H9 (cell line): ENCODE results near the gene CBR1. TPM values are rescaled to one million over a fixed set of nuclear protein-coding genes. Genes with fewer than 3 reads are reported as not detected.

ENCODE experiments used
- DNase-seq: peaks from one replicate; pipeline ENCODE4 v3.0.0-alpha.2; 2017
- H2AFZ ChIP-seq: one replicate; pipeline ENCODE4 v1.6.1; 2013; ENCODE audit warnings: mild to moderate bottlenecking, low read length, control low read depth, moderate library complexity
- H2AK5ac ChIP-seq: 2 replicates; pipeline ENCODE4 v1.6.1; 2013; ENCODE audit warnings: low read length, control low read depth, mixed read lengths; ENCODE audit not compliant: insufficient read length
- H2BK120ac ChIP-seq: one replicate; pipeline ENCODE4 v1.6.1; 2013; ENCODE audit warnings: low read depth, mild to moderate bottlenecking, low read length, control low read depth, inconsistent platforms; ENCODE audit not compliant: poor library complexity, severe bottlenecking
- H2BK12ac ChIP-seq: 2 replicates; pipeline ENCODE4 v1.6.1; 2013; ENCODE audit warnings: low read length, control low read depth, mixed read lengths, low read depth; ENCODE audit not compliant: insufficient read length
- H2BK15ac ChIP-seq: 2 replicates; pipeline ENCODE4 v1.6.1; 2013; ENCODE audit warnings: low read depth, low read length, control low read depth
- H2BK20ac ChIP-seq: one replicate; pipeline ENCODE4 v1.6.1; 2013; ENCODE audit warnings: low read depth, mild to moderate bottlenecking, low read length, control low read depth, inconsistent platforms; ENCODE audit not compliant: poor library complexity, severe bottlenecking
- H2BK5ac ChIP-seq: 2 replicates; pipeline ENCODE4 v1.6.1; 2013; ENCODE audit warnings: low read length, control low read depth, mixed read lengths; ENCODE audit not compliant: insufficient read length
- H3K14ac ChIP-seq: 2 replicates; pipeline ENCODE4 v1.6.1; 2013; ENCODE audit warnings: low read length, control low read depth; ENCODE audit not compliant: insufficient read depth
- H3K18ac ChIP-seq: 2 replicates; pipeline ENCODE4 v1.6.1; 2013; ENCODE audit warnings: low read depth, mild to moderate bottlenecking, mixed read lengths, low read length, control low read depth; ENCODE audit not compliant: insufficient read length
- H3K23ac ChIP-seq: 2 replicates; pipeline ENCODE4 v1.6.1; 2013; ENCODE audit warnings: low read length, control low read depth, mixed read lengths, low read depth; ENCODE audit not compliant: insufficient read length
- H3K23me2 ChIP-seq: 2 replicates; pipeline ENCODE4 v1.6.1; 2013; ENCODE audit warnings: low read depth, mild to moderate bottlenecking, mixed read lengths, low read length, control low read depth; ENCODE audit not compliant: insufficient read length, poor library complexity, severe bottlenecking
- H3K27ac ChIP-seq: 2 replicates; pipeline ENCODE4 v1.5.1; 2013; ENCODE audit warnings: low read length, control low read depth, mixed read lengths, low read depth; ENCODE audit not compliant: insufficient read length
- H3K27me3 ChIP-seq: 2 replicates; pipeline ENCODE4 v1.6.1; 2013; ENCODE audit warnings: low read length, control low read depth, inconsistent platforms; ENCODE audit not compliant: insufficient read depth
- H3K4ac ChIP-seq: 2 replicates; pipeline ENCODE4 v1.6.1; 2013; ENCODE audit warnings: low read depth, mild to moderate bottlenecking, control low read depth, inconsistent platforms, low read length, moderate library complexity
- H3K4me1 ChIP-seq: 2 replicates; pipeline ENCODE4 v1.6.1; 2013; ENCODE audit warnings: low read length, control low read depth, inconsistent platforms; ENCODE audit not compliant: insufficient read depth
- H3K4me2 ChIP-seq: 2 replicates; pipeline ENCODE4 v1.6.1; 2013; ENCODE audit warnings: low read length, control low read depth, mixed read lengths; ENCODE audit not compliant: insufficient read length, insufficient read depth
- H3K56ac ChIP-seq: 2 replicates; pipeline ENCODE4 v1.6.1; 2013; ENCODE audit warnings: low read depth, mild to moderate bottlenecking, mixed read lengths, low read length, control low read depth; ENCODE audit not compliant: insufficient read length
- H3K79me1 ChIP-seq: 2 replicates; pipeline ENCODE4 v1.6.1; 2013; ENCODE audit warnings: low read depth, mild to moderate bottlenecking, moderate library complexity, low read length, control low read depth, inconsistent platforms; ENCODE audit not compliant: insufficient read depth, poor library complexity, severe bottlenecking
- H3K79me2 ChIP-seq: 2 replicates; pipeline ENCODE4 v1.6.1; 2013; ENCODE audit warnings: low read length, control low read depth, inconsistent platforms; ENCODE audit not compliant: insufficient read depth
- H3K9ac ChIP-seq: 2 replicates; pipeline ENCODE4 v1.6.1; 2013; ENCODE audit warnings: low read length, control low read depth, mixed read lengths; ENCODE audit not compliant: insufficient read length; ENCODE audit errors: extremely low read depth
- H3K9me3 ChIP-seq: one replicate; pipeline ENCODE4 v1.6.1; 2013; ENCODE audit warnings: low read depth, low read length, inconsistent platforms; ENCODE audit not compliant: control insufficient read depth
- H3T11ph ChIP-seq: one replicate; pipeline ENCODE4 v1.6.1; 2013; ENCODE audit warnings: mild to moderate bottlenecking, low read length, control low read depth, inconsistent platforms
- H4K20me1 ChIP-seq: one replicate; pipeline ENCODE4 v1.6.1; 2013; ENCODE audit not compliant: control insufficient read depth, insufficient read length, insufficient read depth
- H4K5ac ChIP-seq: 2 replicates; pipeline ENCODE4 v1.6.1; 2013; ENCODE audit warnings: low read depth, mild to moderate bottlenecking, mixed read lengths, low read length, control low read depth; ENCODE audit not compliant: insufficient read length
- H4K8ac ChIP-seq: replicated peaks from 2 replicates; pipeline ENCODE4 v1.6.1; 2013; ENCODE audit warnings: low read length, control low read depth, mixed read lengths, low read depth; ENCODE audit not compliant: insufficient read length
- H4K91ac ChIP-seq: 2 replicates; pipeline ENCODE4 v1.6.1; 2013; ENCODE audit warnings: low read depth, mild to moderate bottlenecking, moderate library complexity, mixed read lengths, low read length, control low read depth; ENCODE audit not compliant: insufficient read length
- H3K27ac Mint-ChIP-seq, 3 experiments: 2 replicates in 2 of 3; 3 replicates in 1 of 3; pipeline ENCODE4 v1.8.0; 2020 to 2021; ENCODE audit warnings: mixed read lengths in 3 of 3, mild to moderate bottlenecking in 1 of 3, moderate library complexity in 1 of 3
- H3K27me3 Mint-ChIP-seq: 2 replicates; pipeline ENCODE4 v1.8.0; 2021; ENCODE audit warnings: low read depth, mild to moderate bottlenecking, moderate library complexity, mixed read lengths
- H3K36me3 Mint-ChIP-seq, 3 experiments: 2 replicates in 2 of 3; 3 replicates in 1 of 3; pipeline ENCODE4 v1.8.0; 2020 to 2021; ENCODE audit warnings: low read depth in 3 of 3, mixed read lengths in 3 of 3; ENCODE audit not compliant: insufficient read depth in 1 of 3
- H3K4me1 Mint-ChIP-seq, 2 experiments: 2 replicates each; pipeline ENCODE4 v1.8.0; 2020; ENCODE audit warnings: mixed read lengths in 2 of 2
- H3K4me3 Mint-ChIP-seq, 2 experiments: 2 replicates in 1 of 2; 3 replicates in 1 of 2; pipeline ENCODE4 v1.8.0; 2020 to 2021; ENCODE audit warnings: mild to moderate bottlenecking in 2 of 2, mixed read lengths in 2 of 2, moderate library complexity in 1 of 2
- H3K9me3 Mint-ChIP-seq, 2 experiments: 2 replicates in 1 of 2; 3 replicates in 1 of 2; pipeline ENCODE4 v1.8.0; 2020; ENCODE audit warnings: mild to moderate bottlenecking in 2 of 2, mixed read lengths in 2 of 2, moderate library complexity in 1 of 2
- CTCF ChIP-seq: fragments of 200-600 bp; sonication (generic); conservative IDR thresholded peaks from 3 replicates; pipeline ENCODE4 v1.8.0; 2021; ENCODE audit warnings: antibody characterized with exemption, mild to moderate bottlenecking
- WGBS: extraction: QIAGEN DNeasy Blood & Tissue Kit; methylation state at CpG from one replicate; pipeline ENCODE4 v1.1.7; 2013; ENCODE audit warnings: missing lambda C conversion rate, low lambda C conversion rate, mixed read lengths; ENCODE audit not compliant: insufficient read length; ENCODE audit errors: extremely low coverage; 5-methylcytosine and 5-hydroxymethylcytosine counted together
- total RNA-seq: library from RNA; stranded (reverse); gene quantifications from 2 replicates; pipeline ENCODE4 v1.2.1, GENCODE V29; 2021

The CBR1 gene
- total RNA-seq, 1 experiment from 2014 or later = 5.7 TPM

GRCh38 chr21:36100971-36101641, 31.3 kb downstream of the CBR1 start:
- Histone ChIP-seq H3K27me3 (no peaks in the 10 kb centered on the region), H4K5ac (no peak overlapping the region), H2BK120ac (no peak overlapping the region), H3K9ac (no peak overlapping the region), H3K9me3 (no peaks in the 10 kb centered on the region), H4K20me1 (no peaks in the 10 kb centered on the region), H4K91ac (no peak overlapping the region), H3K23me2 (peaks cover 8% of the 10 kb centered on the region), H2BK15ac (0 out of 2 replicates have a peak overlapping the region, but pooled peaks have one; percentile 31), H3K79me1 (no peaks in the 10 kb centered on the region), H3K4me2 (no peak overlapping the region), H3K56ac (no peak overlapping the region), H2BK20ac (peak overlapping the region; percentile 99), H3K18ac (no peak overlapping the region), H3K4me1 (peaks cover 11% of the 10 kb centered on the region; the same call in 1 of the 2 replicates), H3T11ph (peak overlapping the region; percentile 47), H3K23ac (no peak overlapping the region), H2AK5ac (no peak overlapping the region), H4K8ac (no peak overlapping the region), H2BK12ac (no peak overlapping the region), H3K27ac (peak overlapping the region; percentile 78), H3K4ac (no peak overlapping the region; the same call in 1 of the 2 replicates), H2BK5ac (no peak overlapping the region), H3K14ac (0 out of 2 replicates have a peak overlapping the region, but pooled peaks have one; percentile 46), H2AFZ (no peak overlapping the region), H3K79me2 (peaks cover 3% of the 10 kb centered on the region; the same call in 1 of the 2 replicates)
- no peak for TF ChIP-seq CTCF
- no peak for DNase-seq
- H3K9me3 Mint-ChIP-seq = peaks cover 8 to 14% of the 10 kb centered on the region in 2 experiments
- H3K27ac Mint-ChIP-seq = peak overlapping the region in 2 of 3 experiments; percentile 87 to 99; a peak in 3 of 7 replicates
- H3K36me3 Mint-ChIP-seq = peaks cover 8 to 12% (median 9%) of the 10 kb centered on the region in 3 experiments
- WGBS = no CpG with 5 or more reads among the region's 6 CpGs
- H3K4me3 Mint-ChIP-seq = no peak overlapping the region
- no peaks in the 10 kb centered on the region; the same call in 1 of the 2 replicates for H3K27me3 Mint-ChIP-seq
- peaks cover 79 to 84% of the 10 kb centered on the region in 2 experiments for H3K4me1 Mint-ChIP-seq
